B cell (primary cell): ENCODE measurements around the gene FDXACB1. TPM values are rescaled to one million over a fixed set of nuclear protein-coding genes. Genes with fewer than 3 reads are reported as not detected.

ENCODE experiments used
- ATAC-seq: fragments of 200-7000 bp; cut with Tn5 transposase; one replicate; pipeline ENCODE4 v1.10.0; 2021; ENCODE audit warnings: low read depth, mild to moderate bottlenecking, moderate number of reproducible peaks, moderate library complexity
- CTCF ChIA-PET: fragments of 350-600 bp; sonication (Branson Sonifier 250); formaldehyde crosslinking; loops from one replicate; lab custom pipeline; 2021; ENCODE audit warnings: antibody characterized with exemption, inconsistent platforms; lab: Charles Lee
- POLR2A ChIA-PET: fragments of 350-600 bp; sonication (Branson Sonifier 250); formaldehyde crosslinking; loops from one replicate; lab custom pipeline; 2021; ENCODE audit warnings: antibody characterized with exemption; lab: Charles Lee
- DNase-seq: peaks from one replicate; pipeline ENCODE4 v3.0.0; 2013
- H2AFZ ChIP-seq: 2 replicates; pipeline ENCODE4 v1.6.1; 2012; ENCODE audit warnings: mild to moderate bottlenecking, low read depth, low read length; ENCODE audit not compliant: insufficient read depth, poor library complexity, severe bottlenecking
- H3K27ac ChIP-seq, 2 donors: 1 replicate in 1 of 2; 2 replicates in 1 of 2; pipeline ENCODE4 v1.5.1; 2012 to 2013; ENCODE audit warnings: low read length in 2 of 2, mild to moderate bottlenecking in 2 of 2, moderate library complexity in 1 of 2
- H3K27me3 ChIP-seq, 4 experiments: fragments of 200-600 bp in 1 of 4; sonication (generic) in 1 of 4; replicated peaks in 1 of 4; 1 replicate in 2 of 4; 2 replicates in 2 of 4; pipeline versions ENCODE4 v1.6.1 to v1.7.0; 2013 to 2016; ENCODE audit warnings: low read length in 3 of 4, mild to moderate bottlenecking in 2 of 4, mixed read lengths in 1 of 4, moderate library complexity in 1 of 4; ENCODE audit not compliant: insufficient read depth in 4 of 4, control insufficient read depth in 3 of 4; ENCODE audit errors: control extremely low read depth in 1 of 4
- H3K36me3 ChIP-seq, 2 experiments: replicated peaks in 1 of 2; 1 replicate in 1 of 2; 2 replicates in 1 of 2; pipeline versions ENCODE4 v1.6.1 to v1.7.1; 2013; ENCODE audit warnings: low read length in 1 of 2; ENCODE audit not compliant: insufficient read depth in 2 of 2, control insufficient read depth in 1 of 2; ENCODE audit errors: control extremely low read depth in 1 of 2, extremely low read depth in 1 of 2
- H3K4me1 ChIP-seq, 2 donors: fragments of 200-600 bp in 1 of 2; sonication (generic) in 1 of 2; 1 replicate in 1 of 2; 2 replicates in 1 of 2; pipeline versions ENCODE4 v1.5.1 to v1.6.1; 2013 to 2017; ENCODE audit warnings: low read length in 2 of 2; ENCODE audit not compliant: control insufficient read depth in 2 of 2, insufficient read depth in 2 of 2
- H3K4me2 ChIP-seq: replicated peaks from 2 replicates; pipeline ENCODE3; 2012; ENCODE audit warnings: mild to moderate bottlenecking, low read depth, low read length; ENCODE audit not compliant: poor library complexity, severe bottlenecking
- H3K4me3 ChIP-seq, 5 experiments: fragments of 200-600 bp in 1 of 5; sonication (generic) in 1 of 5; 1 replicate in 3 of 5; 2 replicates in 2 of 5; pipeline versions ENCODE4 v1.5.1 to v1.7.0; 2011 to 2016; ENCODE audit warnings: low read length in 4 of 5, mild to moderate bottlenecking in 4 of 5, low read depth in 2 of 5, control low read depth in 1 of 5, moderate library complexity in 1 of 5; ENCODE audit not compliant: insufficient read depth in 1 of 5; ENCODE audit errors: control extremely low read depth in 1 of 5, extremely low read depth in 1 of 5
- H3K79me2 ChIP-seq: fragments of 200-600 bp; sonication (generic); one replicate; pipeline ENCODE4 v1.6.0; 2016; ENCODE audit warnings: low read length; ENCODE audit not compliant: control insufficient read depth, insufficient read depth
- H3K9ac ChIP-seq: fragments of 200-600 bp; sonication (generic); 2 replicates; pipeline ENCODE4 v1.6.1; 2017; ENCODE audit warnings: mild to moderate bottlenecking, low read length, moderate library complexity
- H3K9me3 ChIP-seq, 3 donors: one replicate each; pipeline versions ENCODE4 v1.6.1 to v1.7.1; 2013; ENCODE audit warnings: low read length in 2 of 3; ENCODE audit not compliant: control insufficient read depth in 2 of 3, insufficient read depth in 1 of 3; ENCODE audit errors: control extremely low read depth in 1 of 3
- H4K20me1 ChIP-seq: 2 replicates; pipeline ENCODE4 v1.6.0; 2012; ENCODE audit warnings: mild to moderate bottlenecking, low read length; ENCODE audit not compliant: insufficient read depth, control insufficient read depth, poor library complexity, severe bottlenecking
- H3K27ac Mint-ChIP-seq: one replicate; pipeline ENCODE4 v1.8.0; 2021; ENCODE audit warnings: mixed read lengths
- H3K27me3 Mint-ChIP-seq: one replicate; pipeline ENCODE4 v1.8.0; 2021; ENCODE audit warnings: mixed read lengths
- H3K4me1 Mint-ChIP-seq: one replicate; pipeline ENCODE4 v1.8.0; 2021; ENCODE audit warnings: mixed read lengths
- H3K4me3 Mint-ChIP-seq: one replicate; pipeline ENCODE4 v1.8.0; 2021; ENCODE audit warnings: mixed read lengths
- H3K9me3 Mint-ChIP-seq: one replicate; pipeline ENCODE4 v1.8.0; 2022; ENCODE audit warnings: mixed read lengths; ENCODE audit not compliant: insufficient read depth
- CTCF ChIP-seq: fragments of 200-600 bp; IDR thresholded peaks from one replicate; pipeline ENCODE4 v1.8.0; 2022; ENCODE audit warnings: antibody characterized with exemption, mild to moderate bottlenecking
- EZH2 ChIP-seq: IDR thresholded peaks from 2 replicates; pipeline ENCODE4 v1.6.1; 2012; ENCODE audit warnings: borderline replicate concordance, low read depth, mild to moderate bottlenecking, moderate library complexity, low read length; ENCODE audit not compliant: insufficient read depth, poor library complexity, severe bottlenecking
- WGBS: methylation state at CpG from one replicate; pipeline ENCODE4 v1.1.5; 2013; ENCODE audit warnings: missing lambda C conversion rate; ENCODE audit not compliant: insufficient coverage; 5-methylcytosine and 5-hydroxymethylcytosine counted together
- intact Hi-C: fragments of 100-400 bp; cut with micrococcal nuclease; formaldehyde crosslinking; loops from one replicate; pipeline ENCODE4 v1.10.0; 2022
- polyA plus RNA-seq: library from polyadenylated mRNA; depleted of rRNA; stranded (reverse); fragments of >200 nt; gene quantifications from 2 replicates; pipeline ENCODE4 v1.2.3, GENCODE V29; 2012
- total RNA-seq, 2 donors: library from RNA; stranded (reverse); fragments of 120-200 nt in 1 of 2; gene quantifications; 1 replicate in 1 of 2; 2 replicates in 1 of 2; pipeline versions ENCODE4 v1.2.3 to v1.2.4, GENCODE V29; 2013 to 2022

FDXACB1 gene
- total and polyA plus RNA-seq, 2 donors (not counting 1 experiment from before 2014, with no cell fraction given): 3.1 to 4.0 TPM

DNA sequence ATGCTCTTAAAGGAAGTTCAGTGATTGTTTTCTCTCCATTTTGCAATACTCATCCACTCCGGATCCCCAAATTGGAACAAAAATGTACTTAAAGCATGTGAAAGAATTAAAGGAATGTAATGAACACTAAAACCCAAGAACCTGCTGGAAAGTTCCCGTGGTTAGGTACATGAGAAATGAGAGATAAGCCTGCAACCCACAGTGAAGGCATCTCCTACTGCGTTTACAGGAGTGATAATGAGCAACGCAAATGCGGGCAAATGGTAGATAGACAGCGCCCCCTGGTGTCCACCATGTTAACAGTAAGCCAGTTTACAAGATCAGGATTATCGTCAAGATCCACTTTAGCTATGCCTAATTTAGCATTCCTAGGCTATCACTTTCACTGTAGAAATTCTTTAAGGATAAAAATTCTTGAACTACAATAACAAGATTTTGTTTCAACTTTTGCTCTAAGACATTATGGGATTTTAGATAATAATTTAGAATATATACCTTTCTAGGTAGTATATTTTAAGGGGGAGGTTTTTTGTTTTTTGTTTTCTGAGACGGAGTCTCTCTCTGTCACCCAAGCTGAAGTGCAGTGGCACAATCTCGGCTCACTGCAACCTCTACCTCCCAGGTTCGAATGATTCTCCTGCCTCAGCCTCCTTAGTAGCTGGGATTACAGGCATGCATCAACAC, 37.5 kb downstream of the FDXACB1 start:
- no peaks in the 10 kb centered on the region for H3K9me3 ChIP-seq
- POLR2A ChIA-PET: no interaction called here
- 2% methylated on average over 5 of the region's 10 CpGs for WGBS
- no peaks in the 10 kb centered on the region for H4K20me1 ChIP-seq
- no peaks in the 10 kb centered on the region for H3K79me2 ChIP-seq
- TF ChIP-seq EZH2 (no peak), CTCF (peak; percentile 92)
- H3K27me3 ChIP-seq: no peaks in the 10 kb centered on the region
- no peak overlapping the region for H3K4me2 ChIP-seq
- DNase-seq: peak; percentile 86
- H2AFZ ChIP-seq: peak overlapping the region; percentile 14
- H3K9ac ChIP-seq: no peak overlapping the region
- intact Hi-C loops: loop anchor here (1.0 kb wide), 5 partner anchors 64 to 276 kb away; partner anchors contain the start of genes PPP2R1B and SIK2
- peaks cover 6 to 27% of the 10 kb centered on the region in 2 experiments for H3K36me3 ChIP-seq
- no peak overlapping the region for H3K4me3 ChIP-seq
- Mint-ChIP-seq H3K27ac (no peak overlapping the region), H3K9me3 (no peaks in the 10 kb centered on the region), H3K27me3 (no peaks in the 10 kb centered on the region), H3K4me1 (peaks cover 6% of the 10 kb centered on the region), H3K4me3 (no peak overlapping the region)
- peak; percentile 86 for ATAC-seq
- H3K4me1 ChIP-seq: peaks cover 3% of the 10 kb centered on the region in 2 donors
- no peak overlapping the region for H3K27ac ChIP-seq
- CTCF ChIA-PET: interaction anchor here (0.6 to 6.2 kb wide), 27 partner anchors 8 to 1385 kb away, joined by 3 to 101 read pairs (median 5); no protein-coding TSS in a partner anchor

DNA sequence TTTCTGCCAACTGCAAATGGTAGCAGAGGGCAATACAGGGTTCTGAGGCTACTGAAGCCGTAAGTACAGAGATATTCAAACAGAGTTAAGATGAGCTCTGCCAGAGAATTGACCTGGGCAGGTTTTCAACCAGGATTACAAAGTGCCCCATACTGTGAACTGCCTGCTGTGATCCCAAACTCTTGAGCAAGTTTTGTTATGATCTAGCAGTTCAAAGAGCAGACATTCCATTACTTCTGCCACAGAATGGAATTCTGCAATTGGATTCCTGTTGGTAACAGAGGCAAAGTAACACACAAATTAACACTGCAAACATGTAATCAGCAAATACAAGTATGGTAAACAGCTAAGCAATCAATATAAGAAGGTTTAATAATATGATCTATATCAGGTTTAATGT, 38.8 kb downstream of the FDXACB1 start:
- Histone ChIP-seq H4K20me1 (no peaks in the 10 kb centered on the region), H3K36me3 (peaks cover 1 to 40% of the 10 kb centered on the region in 2 experiments), H3K27ac (no peak overlapping the region), H3K4me3 (no peak overlapping the region), H3K4me2 (no peak overlapping the region), H3K27me3 (no peaks in the 10 kb centered on the region), H3K9me3 (no peaks in the 10 kb centered on the region), H3K4me1 (peaks cover 3% of the 10 kb centered on the region in 2 donors), H3K79me2 (no peaks in the 10 kb centered on the region), H2AFZ (no peak overlapping the region), H3K9ac (no peak overlapping the region)
- no peak for DNase-seq
- WGBS: 100% methylated on average over 1 of the region's 1 CpG
- Mint-ChIP-seq H3K4me1 (peaks cover 6% of the 10 kb centered on the region), H3K27ac (no peak overlapping the region), H3K9me3 (no peaks in the 10 kb centered on the region), H3K27me3 (no peaks in the 10 kb centered on the region), H3K4me3 (no peak overlapping the region)
- TF ChIP-seq EZH2 (no peak), CTCF (no peak)
- intact Hi-C loops: no loop called here
- POLR2A ChIA-PET: no interaction called here
- no peak for ATAC-seq
- CTCF ChIA-PET: interaction anchor here (0.7 to 6.2 kb wide), 6 partner anchors 64 to 279 kb away, joined by 3 to 49 read pairs (median 8); no protein-coding TSS in a partner anchor
